Activated CD4-positive, alpha-beta T cell treated with anti-CD3 and anti-CD28 coated beads for 36 hours (primary cell): ENCODE data around the gene KDM6A. TPM values are rescaled to one million over a fixed set of nuclear protein-coding genes. Genes with fewer than 3 reads are reported as not detected.
"Not testable (repeated sequence)": the region's sequence is repeated elsewhere in the genome, so short reads cannot be mapped to it uniquely, and the experiment has no call there.

Experiments
- ATAC-seq: fragments of 200-7000 bp; cut with Tn5 transposase; one replicate; pipeline ENCODE4 v1.10.0; 2021; ENCODE audit warnings: mild to moderate bottlenecking, moderate library complexity
- CTCF ChIA-PET: fragments of 350-600 bp; sonication (Branson Sonifier 250); formaldehyde crosslinking; loops from one replicate; lab custom pipeline; 2021; ENCODE audit warnings: antibody characterized with exemption; lab: Charles Lee
- POLR2A ChIA-PET: fragments of 350-600 bp; sonication (Branson Sonifier 250); formaldehyde crosslinking; loops from one replicate; lab custom pipeline; 2021; ENCODE audit warnings: antibody characterized with exemption, inconsistent platforms; lab: Charles Lee
- DNase-seq: peaks from one replicate; pipeline ENCODE4 v3.0.0-alpha.2; 2020
- H3K27ac Mint-ChIP-seq: one replicate; pipeline ENCODE4 v1.8.0; 2021; ENCODE audit warnings: mixed read lengths
- H3K27me3 Mint-ChIP-seq: one replicate; pipeline ENCODE4 v1.8.0; 2021; ENCODE audit warnings: mixed read lengths
- H3K36me3 Mint-ChIP-seq: one replicate; pipeline ENCODE4 v1.8.0; 2021; ENCODE audit warnings: low read depth, mixed read lengths
- H3K4me1 Mint-ChIP-seq: one replicate; pipeline ENCODE4 v1.8.0; 2021; ENCODE audit warnings: mixed read lengths
- H3K4me3 Mint-ChIP-seq: one replicate; pipeline ENCODE4 v1.8.0; 2021; ENCODE audit warnings: mild to moderate bottlenecking, moderate library complexity, mixed read lengths
- H3K9me3 Mint-ChIP-seq: one replicate; pipeline ENCODE4 v1.8.0; 2021; ENCODE audit warnings: low read depth, mixed read lengths
- intact Hi-C, 2 experiments: fragments of 100-400 bp; cut with DNase I in 1 of 2; cut with micrococcal nuclease in 1 of 2; formaldehyde crosslinking; loops; one replicate each; pipeline versions ENCODE4 v1.14.2 to v1.15.1; 2022 to 2024; cut with DNase I, micrococcal nuclease
- total RNA-seq, 2 experiments: library from RNA; stranded (reverse); gene quantifications; one replicate each; pipeline ENCODE4 v1.2.3, GENCODE V29; 2021

KDM6A gene
- total RNA-seq, 2 experiments from 2014 or later, result 18.9 to 24.2 TPM

- no peak for DNase-seq
- peaks cover 3% of the 10 kb centered on the region for H3K4me1 Mint-ChIP-seq
- no peaks in the 10 kb centered on the region for H3K9me3 Mint-ChIP-seq
- intact Hi-C loops, result no loop called here
- CTCF ChIA-PET, result no interaction called here
- no peak overlapping the region for H3K27ac Mint-ChIP-seq
- H3K4me3 Mint-ChIP-seq, result no peak overlapping the region
- POLR2A ChIA-PET, result no interaction called here
- no peak for ATAC-seq
- peaks cover 3% of the 10 kb centered on the region for H3K36me3 Mint-ChIP-seq
- H3K27me3 Mint-ChIP-seq, result no peaks in the 10 kb centered on the region
These were observed 183.6 kb downstream of the KDM6A start for GRCh38 chrX:45056428-45057145.

GRCh38 chrX:45059906-45060305 is 186.9 kb downstream of the KDM6A start:
- POLR2A ChIA-PET, H3K27ac Mint-ChIP-seq, ATAC-seq, H3K9me3 Mint-ChIP-seq, DNase-seq, H3K4me3 Mint-ChIP-seq, H3K4me1 Mint-ChIP-seq, intact Hi-C loops, H3K27me3 Mint-ChIP-seq: not testable (repeated sequence)
- peaks cover 16% of the 10 kb centered on the region for H3K36me3 Mint-ChIP-seq
- CTCF ChIA-PET, result interaction anchor here (0.5 kb wide), 1 partner anchor 12 kb away, joined by 3 read pairs; no protein-coding TSS in a partner anchor

- no peak overlapping the region for H3K27ac Mint-ChIP-seq
- H3K36me3 Mint-ChIP-seq, result peaks cover 29% of the 10 kb centered on the region
- intact Hi-C loops, result no loop called here
- H3K9me3 Mint-ChIP-seq, result no peaks in the 10 kb centered on the region
- no peak overlapping the region for H3K4me3 Mint-ChIP-seq
- CTCF ChIA-PET, result no interaction called here
- no peaks in the 10 kb centered on the region for H3K27me3 Mint-ChIP-seq
- ATAC-seq (no peak), DNase-seq (no peak)
- peaks cover 10% of the 10 kb centered on the region for H3K4me1 Mint-ChIP-seq
- POLR2A ChIA-PET, result no interaction called here
These were observed 190.5 kb downstream of the KDM6A start for GRCh38 chrX:45063319-45064095.

GRCh38 chrX:45068569-45068968 is 195.6 kb downstream of the KDM6A start:
- Mint-ChIP-seq H3K27ac (peak overlapping the region; percentile 85), H3K4me1 (peaks cover 40% of the 10 kb centered on the region), H3K27me3 (no peaks in the 10 kb centered on the region), H3K9me3 (no peaks in the 10 kb centered on the region), H3K36me3 (peaks cover 50% of the 10 kb centered on the region), H3K4me3 (peak overlapping the region; percentile 15)
- DNase-seq (peak; percentile 17), ATAC-seq (peak; percentile 67)
- intact Hi-C loops, result no loop called here
- ChIA-PET CTCF (interaction anchor here (0.7 to 1.8 kb wide), 3 partner anchors 13 to 131 kb away, joined by 3 to 4 read pairs (median 4); no protein-coding TSS in a partner anchor), POLR2A (no interaction called here)

GRCh38 chrX:45070116-45071007 is 197.4 kb downstream of the KDM6A start:
- ChIA-PET POLR2A (no interaction called here), CTCF (interaction anchor here (0.6 to 1.8 kb wide), 7 partner anchors 18 to 1325 kb away, joined by 3 to 7 read pairs (median 4); no protein-coding TSS in a partner anchor)
- Mint-ChIP-seq H3K36me3 (peaks cover 41% of the 10 kb centered on the region), H3K27ac (peak overlapping the region; percentile 78), H3K27me3 (no peaks in the 10 kb centered on the region), H3K9me3 (no peaks in the 10 kb centered on the region), H3K4me3 (no peak overlapping the region), H3K4me1 (peaks cover 48% of the 10 kb centered on the region)
- peak; percentile 14 for DNase-seq
- peak; percentile 69 for ATAC-seq
- intact Hi-C loops, result loop anchor here (2.0 to 10.0 kb wide), 2 partner anchors 76 to 198 kb away; partner anchors contain the start of gene KDM6A (in 1 of the 2)

- POLR2A ChIA-PET, CTCF ChIA-PET, H3K4me3 Mint-ChIP-seq, H3K27ac Mint-ChIP-seq, DNase-seq, H3K27me3 Mint-ChIP-seq, H3K9me3 Mint-ChIP-seq, ATAC-seq: not testable (repeated sequence)
- H3K4me1 Mint-ChIP-seq, result peaks cover 53% of the 10 kb centered on the region
- intact Hi-C loops, result loop anchor here in 1 of 2 experiments (10.0 kb wide), 1 partner anchor 78 kb away; no protein-coding TSS in a partner anchor
- H3K36me3 Mint-ChIP-seq, result peaks cover 35% of the 10 kb centered on the region
These were observed 200.0 kb downstream of the KDM6A start for GRCh38 chrX:45073011-45073410.

GRCh38 chrX:45077748-45078424 is 204.9 kb downstream of the KDM6A start:
- ATAC-seq, result peak; percentile 94
- ChIA-PET CTCF (no interaction called here), POLR2A (no interaction called here)
- DNase-seq, result peak; percentile 24
- H3K27ac Mint-ChIP-seq, result peak overlapping the region; percentile 86
- H3K27me3 Mint-ChIP-seq, result no peaks in the 10 kb centered on the region
- H3K9me3 Mint-ChIP-seq, result no peaks in the 10 kb centered on the region
- intact Hi-C loops, result loop anchor here (5.0 to 10.0 kb wide), 3 partner anchors 81 to 206 kb away; partner anchors contain the start of gene KDM6A (in 1 of the 2)
- peak overlapping the region; percentile 8 for H3K4me3 Mint-ChIP-seq
- peaks cover 35% of the 10 kb centered on the region for H3K4me1 Mint-ChIP-seq
- peaks cover 28% of the 10 kb centered on the region for H3K36me3 Mint-ChIP-seq

- H3K27me3 Mint-ChIP-seq, result no peaks in the 10 kb centered on the region
- intact Hi-C loops, result no loop called here
- ChIA-PET CTCF (no interaction called here), POLR2A (no interaction called here)
- no peak overlapping the region for H3K27ac Mint-ChIP-seq
- H3K9me3 Mint-ChIP-seq, result no peaks in the 10 kb centered on the region
- peaks cover 9% of the 10 kb centered on the region for H3K4me1 Mint-ChIP-seq
- peak; percentile 12 for ATAC-seq
- no peak overlapping the region for H3K4me3 Mint-ChIP-seq
- H3K36me3 Mint-ChIP-seq, result peaks cover 30% of the 10 kb centered on the region
- DNase-seq, result no peak
These were observed 210.3 kb downstream of the KDM6A start for GRCh38 chrX:45083314-45083713.

- ATAC-seq (no peak), DNase-seq (no peak)
- intact Hi-C loops, result no loop called here
- H3K27me3 Mint-ChIP-seq, result no peaks in the 10 kb centered on the region
- ChIA-PET POLR2A (no interaction called here), CTCF (no interaction called here)
- peaks cover 16% of the 10 kb centered on the region for H3K36me3 Mint-ChIP-seq
- no peak overlapping the region for H3K27ac Mint-ChIP-seq
- no peak overlapping the region for H3K4me3 Mint-ChIP-seq
- H3K9me3 Mint-ChIP-seq, result peaks cover 4% of the 10 kb centered on the region
- H3K4me1 Mint-ChIP-seq, result no peaks in the 10 kb centered on the region
These were observed 237.5 kb downstream of the KDM6A start for GRCh38 chrX:45110494-45110893.

- Mint-ChIP-seq H3K4me1 (no peaks in the 10 kb centered on the region), H3K9me3 (peaks cover 9% of the 10 kb centered on the region), H3K27me3 (peaks cover 7% of the 10 kb centered on the region), H3K4me3 (no peak overlapping the region), H3K27ac (no peak overlapping the region), H3K36me3 (no peaks in the 10 kb centered on the region)
- intact Hi-C loops, result no loop called here
- ChIA-PET POLR2A (no interaction called here), CTCF (no interaction called here)
- ATAC-seq (no peak), DNase-seq (no peak)
These were observed 253.2 kb downstream of the KDM6A start for GRCh38 chrX:45126158-45126557.
